Kidney (tissue), 14 donors: Measurements from ENCODE around the gene TRIM71. TPM values are rescaled to one million over a fixed set of nuclear protein-coding genes. Genes with fewer than 3 reads are reported as not detected.

ENCODE experiments used
- DNase-seq, 5 donors: peaks; one replicate each; pipeline ENCODE4 v3.0.0-alpha.2; 2013 to 2020
- FAIRE-seq: peaks from 2 replicates; lab custom pipeline; 2012; peaks lifted over from hg19 to GRCh38; lab: Jason Lieb, UNC
- H3K27ac ChIP-seq, 2 donors: one replicate each; pipeline ENCODE4 v1.7.0; 2013; ENCODE audit warnings: low read depth in 2 of 2, low read length in 2 of 2, inconsistent platforms in 1 of 2
- H3K27me3 ChIP-seq: one replicate; pipeline ENCODE4 v1.7.1; 2013; ENCODE audit warnings: low read length, inconsistent platforms; ENCODE audit not compliant: control insufficient read depth, insufficient read depth
- H3K36me3 ChIP-seq, 3 donors: one replicate each; pipeline versions ENCODE4 v1.7.0 to v1.7.1; 2013; ENCODE audit warnings: low read length in 3 of 3, control low read depth in 1 of 3, inconsistent platforms in 1 of 3; ENCODE audit not compliant: insufficient read depth in 3 of 3, control insufficient read depth in 2 of 3
- H3K4me1 ChIP-seq, 3 donors: one replicate each; pipeline versions ENCODE4 v1.7.0 to v1.7.1; 2013; ENCODE audit warnings: low read length in 3 of 3, inconsistent platforms in 1 of 3, low read depth in 1 of 3; ENCODE audit not compliant: control insufficient read depth in 2 of 3, insufficient read depth in 2 of 3
- H3K4me3 ChIP-seq, 3 donors: one replicate each; pipeline versions ENCODE4 v1.7.0 to v1.8.1; 2013; ENCODE audit warnings: low read length in 3 of 3, control low read depth in 1 of 3, inconsistent platforms in 1 of 3
- H3K9ac ChIP-seq, 3 donors: one replicate each; pipeline versions ENCODE4 v1.7.0 to v1.7.1; 2013; ENCODE audit warnings: low read length in 3 of 3, control low read depth in 1 of 3, inconsistent platforms in 1 of 3
- H3K9me3 ChIP-seq, 3 donors: one replicate each; pipeline versions ENCODE4 v1.7.0 to v1.7.1; 2013; ENCODE audit warnings: low read length in 3 of 3, control low read depth in 1 of 3, inconsistent platforms in 1 of 3; ENCODE audit not compliant: control insufficient read depth in 2 of 3, insufficient read depth in 1 of 3
- CTCF ChIP-seq: IDR thresholded peaks from 3 replicates; pipeline ENCODE4 v1.5.1; 2012; ENCODE audit warnings: mild to moderate bottlenecking, moderate library complexity, borderline replicate concordance; ENCODE audit not compliant: insufficient read depth; ENCODE audit errors: extremely low read depth
- intact Hi-C: fragments of 100-400 bp; cut with DNase I; formaldehyde crosslinking; loops from one replicate; pipeline ENCODE4 v1.11.1; 2022
- polyA plus RNA-seq: library from polyadenylated mRNA; stranded (reverse); fragments of 350-450 nt; fragmentation: Illumina TruSeq; extraction: RNeasy Lipid Tissue Mini Kit (QIAGEN cat#74804); gene quantifications from one replicate; pipeline ENCODE4 v1.2.3, GENCODE V29; 2014; ENCODE audit warnings: low read depth, low replicate concordance; ENCODE audit not compliant: insufficient read depth
- total RNA-seq: library from RNA; stranded (reverse); fragmentation: NEBNext Ultra II Directional; extraction: Animal tissue kit (Norgen Biotek cat#: 25700); gene quantifications from one replicate; pipeline ENCODE4 v1.2.1, GENCODE V29; 2021
- donor health status: control.
- donor health status: control.
- donor health status: control.
- donor health status: control.
- donor health status: control.
- donor health status: DM: yes; HTN: yes; CAD: no.
- donor health status: Normal renal cell carcinoma (clear cell type).

TRIM71 gene
- total and polyA plus RNA-seq, 2 donors from 2014 or later: 0.92 to 1.2 TPM

- Histone ChIP-seq H3K9me3 (no peaks in the 10 kb centered on the region), H3K9ac (no peak overlapping the region), H3K4me3 (no peak overlapping the region), H3K4me1 (peaks cover 0 to 9% (median 5%) of the 10 kb centered on the region in 3 donors), H3K27me3 (no peaks in the 10 kb centered on the region), H3K36me3 (no peaks in the 10 kb centered on the region), H3K27ac (peak overlapping the region in 1 of 2 donors; percentile 9)
- FAIRE-seq (no peak), DNase-seq (no peak)
- TF ChIP-seq CTCF: no peak
- intact Hi-C loops: no loop called here
Measured at GRCh38 chr3:32882189-32882588, 64.4 kb downstream of the TRIM71 start.

GRCh38 chr3:32882603-32883025 is 64.8 kb downstream of the TRIM71 start:
- no peaks in the 10 kb centered on the region for H3K36me3 ChIP-seq
- no peaks in the 10 kb centered on the region for H3K27me3 ChIP-seq
- DNase-seq: no peak
- intact Hi-C loops: no loop called here
- no peak overlapping the region for H3K4me3 ChIP-seq
- peaks cover 0 to 9% (median 5%) of the 10 kb centered on the region in 3 donors for H3K4me1 ChIP-seq
- no peak overlapping the region for H3K27ac ChIP-seq
- FAIRE-seq: no peak
- TF ChIP-seq CTCF: no peak
- H3K9me3 ChIP-seq: no peaks in the 10 kb centered on the region
- no peak overlapping the region for H3K9ac ChIP-seq

- Histone ChIP-seq H3K9me3 (no peaks in the 10 kb centered on the region), H3K4me1 (peaks cover 0 to 7% (median 5%) of the 10 kb centered on the region in 3 donors), H3K27ac (no peak overlapping the region), H3K27me3 (no peaks in the 10 kb centered on the region), H3K4me3 (no peak overlapping the region), H3K9ac (no peak overlapping the region), H3K36me3 (no peaks in the 10 kb centered on the region)
- DNase-seq: no peak
- TF ChIP-seq CTCF: no peak
- FAIRE-seq: no peak
- intact Hi-C loops: no loop called here
Measured at GRCh38 chr3:32883817-32884216, 66.0 kb downstream of the TRIM71 start.

- H3K9me3 ChIP-seq: no peaks in the 10 kb centered on the region
- DNase-seq (no peak), FAIRE-seq (no peak)
- H3K36me3 ChIP-seq: no peaks in the 10 kb centered on the region
- H3K27ac ChIP-seq: no peak overlapping the region
- no peaks in the 10 kb centered on the region for H3K27me3 ChIP-seq
- intact Hi-C loops: no loop called here
- peaks cover 0 to 7% (median 5%) of the 10 kb centered on the region in 3 donors for H3K4me1 ChIP-seq
- TF ChIP-seq CTCF: no peak
- no peak overlapping the region for H3K4me3 ChIP-seq
- H3K9ac ChIP-seq: no peak overlapping the region
Measured at GRCh38 chr3:32884591-32884990, 66.8 kb downstream of the TRIM71 start.
